Measurements from ENCODE around the gene CCDC102B.

CCDC102B gene

DNA sequence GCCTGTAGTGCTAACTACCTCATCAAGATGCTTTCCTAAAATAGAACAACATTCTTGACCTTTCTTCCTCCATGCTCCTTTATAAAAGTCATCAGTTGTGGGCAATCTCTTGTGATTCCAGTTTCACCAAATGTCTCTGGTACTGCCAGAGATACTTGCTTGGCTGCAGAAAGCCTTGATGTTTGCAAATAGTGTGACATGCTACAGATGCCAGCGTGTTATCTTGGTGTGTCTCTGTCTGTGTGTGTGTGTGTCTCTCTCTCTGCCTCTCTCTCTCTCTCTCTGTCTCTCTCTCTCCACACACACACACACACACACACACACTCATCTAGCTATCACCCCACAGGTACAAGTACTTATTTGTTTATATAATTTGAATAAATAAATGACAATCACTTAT lies 146.9 kb downstream of the CCDC102B start:
- no peaks in the 10 kb centered on the region for H4K20me1 ChIP-seq (ENCODE audit: control insufficient read depth, insufficient read depth, low read depth, low read length)
- no peak overlapping the region for H3K27ac ChIP-seq (ENCODE audit: low read depth, low read length)
- H3K79me2 ChIP-seq (ENCODE audit: control insufficient read depth, low read length) = no peaks in the 10 kb centered on the region
- H3K4me1 ChIP-seq (ENCODE audit: control insufficient read depth, low read length) = no peaks in the 10 kb centered on the region
- H3K4me3 ChIP-seq (ENCODE audit: low read length) = no peak overlapping the region
- TF ChIP-seq, protein P1, sequence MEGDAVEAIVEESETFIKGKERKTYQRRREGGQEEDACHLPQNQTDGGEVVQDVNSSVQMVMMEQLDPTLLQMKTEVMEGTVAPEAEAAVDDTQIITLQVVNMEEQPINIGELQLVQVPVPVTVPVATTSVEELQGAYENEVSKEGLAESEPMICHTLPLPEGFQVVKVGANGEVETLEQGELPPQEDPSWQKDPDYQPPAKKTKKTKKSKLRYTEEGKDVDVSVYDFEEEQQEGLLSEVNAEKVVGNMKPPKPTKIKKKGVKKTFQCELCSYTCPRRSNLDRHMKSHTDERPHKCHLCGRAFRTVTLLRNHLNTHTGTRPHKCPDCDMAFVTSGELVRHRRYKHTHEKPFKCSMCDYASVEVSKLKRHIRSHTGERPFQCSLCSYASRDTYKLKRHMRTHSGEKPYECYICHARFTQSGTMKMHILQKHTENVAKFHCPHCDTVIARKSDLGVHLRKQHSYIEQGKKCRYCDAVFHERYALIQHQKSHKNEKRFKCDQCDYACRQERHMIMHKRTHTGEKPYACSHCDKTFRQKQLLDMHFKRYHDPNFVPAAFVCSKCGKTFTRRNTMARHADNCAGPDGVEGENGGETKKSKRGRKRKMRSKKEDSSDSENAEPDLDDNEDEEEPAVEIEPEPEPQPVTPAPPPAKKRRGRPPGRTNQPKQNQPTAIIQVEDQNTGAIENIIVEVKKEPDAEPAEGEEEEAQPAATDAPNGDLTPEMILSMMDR (IDR thresholded peaks at IDR 0.05; ENCODE audit: low read depth, low read length, poor library complexity, severe bottlenecking) = no peak
- no peak for TF ChIP-seq EZH2phosphoT487 (IDR thresholded peaks at IDR 0.05; ENCODE audit: borderline replicate concordance, low read length)
- H3K9me2 ChIP-seq (replicated peaks; ENCODE audit: control insufficient read depth, low read length) = no peaks in the 10 kb centered on the region
- no peaks in the 10 kb centered on the region for H3K36me3 ChIP-seq (ENCODE audit: control insufficient read depth, low read length)
- H3K9me3 ChIP-seq (ENCODE audit: control insufficient read depth, insufficient read depth, low read length) = no peaks in the 10 kb centered on the region
- H3F3A ChIP-seq (ENCODE audit: control insufficient read depth, insufficient read depth) = no peaks in the 10 kb centered on the region
- H3K4me2 ChIP-seq (ENCODE audit: low read length) = no peak overlapping the region
- no peaks in the 10 kb centered on the region for H3K27me3 ChIP-seq (ENCODE audit: control insufficient read depth, low read length)

DNA sequence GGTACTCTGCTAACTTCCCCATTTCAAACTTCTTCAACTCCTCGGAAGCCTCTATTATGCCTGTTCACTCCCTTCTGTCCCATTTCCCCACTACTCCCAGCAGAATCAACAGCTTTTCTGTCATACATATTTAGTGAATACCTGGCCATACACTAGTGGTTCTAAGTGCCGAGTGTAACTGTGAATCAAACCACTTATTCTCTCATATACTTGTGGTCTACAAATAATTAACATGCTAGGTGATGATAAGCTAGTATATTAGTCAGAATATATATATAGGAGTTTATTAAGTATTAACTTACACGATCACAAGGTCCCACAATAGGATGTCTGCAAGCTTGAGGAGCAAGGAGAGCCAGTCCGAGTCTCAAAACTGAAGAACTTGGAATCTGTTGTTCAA lies 150.7 kb downstream of the CCDC102B start:
- H3F3A ChIP-seq (ENCODE audit: control insufficient read depth, insufficient read depth) = no peaks in the 10 kb centered on the region
- H3K9me2 ChIP-seq (replicated peaks; ENCODE audit: control insufficient read depth, low read length) = no peaks in the 10 kb centered on the region
- H3K4me3 ChIP-seq (ENCODE audit: low read length) = no peak overlapping the region
- H3K27me3 ChIP-seq (ENCODE audit: control insufficient read depth, low read length) = no peaks in the 10 kb centered on the region
- TF ChIP-seq, protein P1 (IDR thresholded peaks at IDR 0.05; ENCODE audit: low read depth, low read length, poor library complexity, severe bottlenecking) = no peak
- no peak for TF ChIP-seq EZH2phosphoT487 (IDR thresholded peaks at IDR 0.05; ENCODE audit: borderline replicate concordance, low read length)
- H3K9me3 ChIP-seq (ENCODE audit: control insufficient read depth, insufficient read depth, low read length) = no peaks in the 10 kb centered on the region
- H3K79me2 ChIP-seq (ENCODE audit: control insufficient read depth, low read length) = no peaks in the 10 kb centered on the region
- H3K4me2 ChIP-seq (ENCODE audit: low read length) = no peak overlapping the region
- no peaks in the 10 kb centered on the region for H3K36me3 ChIP-seq (ENCODE audit: control insufficient read depth, low read length)
- H4K20me1 ChIP-seq (ENCODE audit: control insufficient read depth, insufficient read depth, low read depth, low read length) = no peaks in the 10 kb centered on the region
- no peak overlapping the region for H3K27ac ChIP-seq (ENCODE audit: low read depth, low read length)
- no peaks in the 10 kb centered on the region for H3K4me1 ChIP-seq (ENCODE audit: control insufficient read depth, low read length)

GRCh38 chr18:68954738-68955137 lies 156.9 kb downstream of the CCDC102B start:
- Histone ChIP-seq H3K27me3 (ENCODE audit: control insufficient read depth, low read length) (no peaks in the 10 kb centered on the region), H3K36me3 (ENCODE audit: control insufficient read depth, low read length) (no peaks in the 10 kb centered on the region), H3K9me2 (replicated peaks; ENCODE audit: control insufficient read depth, low read length) (no peaks in the 10 kb centered on the region), H3K79me2 (ENCODE audit: control insufficient read depth, low read length) (no peaks in the 10 kb centered on the region), H3K27ac (ENCODE audit: low read depth, low read length) (no peak overlapping the region), H4K20me1 (ENCODE audit: control insufficient read depth, insufficient read depth, low read depth, low read length) (no peaks in the 10 kb centered on the region), H3K4me3 (ENCODE audit: low read length) (no peak overlapping the region), H3K4me1 (ENCODE audit: control insufficient read depth, low read length) (no peaks in the 10 kb centered on the region), H3K9me3 (ENCODE audit: control insufficient read depth, insufficient read depth, low read length) (no peaks in the 10 kb centered on the region), H3F3A (ENCODE audit: control insufficient read depth, insufficient read depth) (no peaks in the 10 kb centered on the region), H3K4me2 (ENCODE audit: low read length) (no peak overlapping the region)
- TF ChIP-seq EZH2phosphoT487 (IDR thresholded peaks at IDR 0.05; ENCODE audit: borderline replicate concordance, low read length) = no peak
- TF ChIP-seq, protein P1 (IDR thresholded peaks at IDR 0.05; ENCODE audit: low read depth, low read length, poor library complexity, severe bottlenecking) = no peak

- Histone ChIP-seq H3F3A (ENCODE audit: control insufficient read depth, insufficient read depth) (no peaks in the 10 kb centered on the region), H3K4me1 (ENCODE audit: control insufficient read depth, low read length) (no peaks in the 10 kb centered on the region), H3K4me2 (ENCODE audit: low read length) (no peak overlapping the region), H3K36me3 (ENCODE audit: control insufficient read depth, low read length) (no peaks in the 10 kb centered on the region), H3K4me3 (ENCODE audit: low read length) (no peak overlapping the region), H3K79me2 (ENCODE audit: control insufficient read depth, low read length) (no peaks in the 10 kb centered on the region), H3K27ac (ENCODE audit: low read depth, low read length) (no peak overlapping the region), H3K27me3 (ENCODE audit: control insufficient read depth, low read length) (no peaks in the 10 kb centered on the region), H3K9me3 (ENCODE audit: control insufficient read depth, insufficient read depth, low read length) (no peaks in the 10 kb centered on the region), H4K20me1 (ENCODE audit: control insufficient read depth, insufficient read depth, low read depth, low read length) (no peaks in the 10 kb centered on the region), H3K9me2 (replicated peaks; ENCODE audit: control insufficient read depth, low read length) (no peaks in the 10 kb centered on the region)
- TF ChIP-seq, protein P1 (IDR thresholded peaks at IDR 0.05; ENCODE audit: low read depth, low read length, poor library complexity, severe bottlenecking) = no peak
- TF ChIP-seq EZH2phosphoT487 (IDR thresholded peaks at IDR 0.05; ENCODE audit: borderline replicate concordance, low read length) = no peak
Measured at GRCh38 chr18:68956650-68957049, 158.8 kb downstream of the CCDC102B start.
